GM18519 (cell line): Measurements from ENCODE around the gene VPS4A.

Experiments
- ATAC-seq: cut with Tn5 transposase; IDR thresholded peaks from one replicate; pipeline ENCODE4 v1.9.1; 2021; ENCODE audit warnings: mild to moderate bottlenecking, moderate library complexity; ENCODE audit not compliant: unreplicated experiment, low FRiP score

Gene VPS4A

DNA sequence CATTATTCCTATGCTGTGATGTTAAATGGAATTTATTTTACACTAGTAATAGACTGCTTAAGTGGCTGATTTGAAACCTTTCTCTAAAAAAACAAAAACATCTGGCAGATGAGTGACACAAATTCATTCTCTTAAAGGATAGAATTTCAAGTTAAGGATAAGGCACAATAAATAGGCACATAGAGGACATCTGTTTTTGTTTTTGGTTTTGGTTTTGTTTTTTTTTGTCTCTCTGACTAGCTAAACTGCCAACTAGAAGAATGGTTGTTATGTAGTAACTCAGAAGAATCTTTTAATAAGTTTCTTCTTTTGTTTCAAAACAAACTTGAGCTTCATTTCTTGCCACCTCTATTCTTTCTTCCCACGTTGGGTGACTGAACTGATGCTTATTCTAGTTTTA, 5.1 kb upstream of the VPS4A start:
- ATAC-seq: no peak

DNA sequence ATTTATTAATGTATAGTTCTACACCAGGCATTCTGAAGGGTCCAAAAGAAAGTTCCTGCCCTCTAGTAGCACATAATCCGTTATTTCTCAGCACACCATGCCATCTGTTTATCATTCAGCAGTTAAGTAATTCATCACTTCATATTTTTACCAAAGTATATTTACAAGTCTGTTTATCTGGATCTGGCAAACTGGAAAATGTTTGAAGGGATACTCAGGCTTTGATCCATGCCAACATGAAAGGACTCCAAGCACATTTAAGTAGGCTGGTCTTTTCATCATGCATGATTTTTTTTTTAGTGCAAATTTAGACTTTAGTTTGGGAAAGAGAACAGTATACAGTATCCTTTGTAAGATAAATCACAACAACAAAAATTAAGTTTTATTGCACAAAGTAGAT, 4.1 kb upstream of the VPS4A start:
- ATAC-seq: no peak

DNA sequence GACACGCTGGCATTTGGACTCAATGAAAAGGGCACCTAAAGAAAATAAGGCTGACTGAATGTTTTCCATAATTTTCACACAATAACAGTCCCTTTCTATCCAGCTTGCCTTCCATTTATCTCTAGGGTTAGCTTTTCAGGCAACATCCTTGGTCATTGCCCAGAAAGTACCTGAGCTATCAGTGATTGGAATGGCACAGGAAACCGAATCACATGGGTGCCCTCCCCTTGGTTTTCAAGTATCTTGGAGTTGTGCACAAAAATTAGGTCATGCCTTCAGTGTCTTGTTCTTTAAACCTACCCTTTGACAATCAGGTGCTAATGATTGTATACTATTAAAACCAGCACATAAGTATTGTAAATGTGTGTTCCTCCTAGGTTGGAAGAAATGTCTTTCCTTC, 3.3 kb upstream of the VPS4A start:
- no peak for ATAC-seq

DNA sequence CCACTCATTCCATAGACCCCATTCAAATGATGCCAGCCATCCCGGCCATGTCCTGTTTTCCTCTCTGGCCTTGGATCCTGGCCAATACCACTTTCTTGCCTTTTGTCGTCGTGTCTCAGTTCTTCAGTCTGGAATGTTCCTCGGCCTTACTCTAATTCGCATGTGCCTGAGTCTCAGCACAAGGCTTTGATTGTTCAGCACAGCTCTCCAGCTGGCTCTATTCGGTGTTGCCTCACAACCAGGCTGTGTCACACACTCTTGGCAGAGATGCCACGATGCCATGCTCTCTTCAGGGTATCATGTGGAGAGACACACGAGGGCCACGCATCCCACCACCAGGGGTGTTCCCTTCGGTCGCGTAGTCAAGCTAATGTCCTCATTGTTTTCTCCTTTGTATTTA, 1.8 kb upstream of the VPS4A start:
- no peak for ATAC-seq

DNA sequence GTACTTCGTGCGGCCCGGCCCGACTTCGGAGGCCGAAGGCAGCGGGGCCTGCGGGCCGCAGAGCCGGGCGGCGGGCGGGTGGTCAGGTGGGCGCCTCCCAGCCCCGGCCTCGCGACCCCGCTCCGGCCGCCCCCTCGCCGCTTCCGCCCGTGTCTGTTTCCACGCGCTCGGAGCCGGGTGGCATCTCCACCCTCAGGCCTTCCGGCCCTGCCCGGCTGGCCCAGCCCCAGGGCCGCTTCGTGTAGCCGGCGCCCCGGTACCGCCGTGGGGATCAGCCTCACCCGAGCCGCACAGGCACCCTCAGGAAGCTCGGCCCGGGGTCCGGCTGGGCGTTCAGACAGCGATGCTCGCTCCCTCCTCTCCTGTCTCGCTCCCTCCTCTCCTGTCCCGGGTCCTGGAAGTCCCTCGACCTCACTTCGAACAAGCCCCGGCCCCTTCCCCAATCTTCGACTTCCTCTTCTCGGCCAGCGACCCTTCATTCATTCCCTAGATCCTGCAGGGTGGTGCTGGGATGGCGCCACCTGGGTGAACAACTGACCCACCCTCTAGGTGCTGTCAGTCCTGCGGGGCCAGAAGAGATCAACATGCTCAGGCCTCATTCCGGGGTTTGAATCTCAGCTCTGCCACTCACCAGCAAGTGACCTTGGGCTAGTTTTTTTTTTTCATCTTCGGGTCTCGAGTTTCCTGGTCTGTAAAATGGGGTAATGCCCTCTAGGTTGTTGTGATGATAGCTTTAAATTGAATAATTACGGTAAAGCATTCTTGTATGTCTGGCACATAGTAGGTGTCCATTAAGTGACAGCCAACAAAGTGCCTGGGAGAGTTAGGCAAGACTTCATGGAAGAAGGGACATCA, 610 bp downstream of the VPS4A start:
- ATAC-seq: peak; percentile 29

DNA sequence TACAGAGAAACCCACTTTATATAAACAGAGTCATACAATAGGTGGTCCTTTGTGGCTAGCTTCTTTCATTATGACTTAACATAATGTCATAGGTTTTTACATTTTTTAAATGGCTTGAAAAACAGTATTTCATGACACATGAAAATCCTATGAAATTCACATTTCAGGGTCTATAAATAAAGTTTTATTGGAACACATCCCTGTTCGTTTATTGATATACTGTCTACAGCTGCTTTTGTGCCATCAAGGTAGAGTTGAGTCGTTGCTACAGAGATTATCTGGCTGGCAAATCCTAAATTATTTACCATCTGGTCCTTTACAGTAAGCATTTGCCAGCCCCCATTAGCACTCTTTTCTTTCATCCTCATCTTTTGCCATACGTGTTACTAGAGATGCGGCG, 2.3 kb downstream of the VPS4A start:
- ATAC-seq: no peak

DNA sequence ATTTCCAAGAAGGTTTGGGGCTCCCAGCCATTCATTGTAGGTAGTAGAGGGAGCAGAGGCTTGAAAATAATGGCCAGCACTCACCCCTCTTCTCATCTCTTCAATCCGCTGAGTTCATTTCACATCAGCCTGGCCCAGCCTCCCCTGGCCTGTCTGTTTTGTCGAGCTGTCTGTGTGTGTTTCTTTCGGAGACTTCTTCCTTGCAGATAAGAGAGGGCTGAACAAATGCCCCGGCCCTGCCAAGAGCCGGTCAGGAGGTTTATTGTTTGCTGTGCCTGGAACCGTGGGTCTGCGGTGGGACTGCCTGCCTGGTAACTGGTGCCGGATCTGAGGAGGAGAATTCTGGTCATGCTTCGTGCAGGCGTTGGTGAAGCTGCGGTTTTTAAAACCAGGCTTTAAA, 3.4 kb downstream of the VPS4A start:
- ATAC-seq: no peak

DNA sequence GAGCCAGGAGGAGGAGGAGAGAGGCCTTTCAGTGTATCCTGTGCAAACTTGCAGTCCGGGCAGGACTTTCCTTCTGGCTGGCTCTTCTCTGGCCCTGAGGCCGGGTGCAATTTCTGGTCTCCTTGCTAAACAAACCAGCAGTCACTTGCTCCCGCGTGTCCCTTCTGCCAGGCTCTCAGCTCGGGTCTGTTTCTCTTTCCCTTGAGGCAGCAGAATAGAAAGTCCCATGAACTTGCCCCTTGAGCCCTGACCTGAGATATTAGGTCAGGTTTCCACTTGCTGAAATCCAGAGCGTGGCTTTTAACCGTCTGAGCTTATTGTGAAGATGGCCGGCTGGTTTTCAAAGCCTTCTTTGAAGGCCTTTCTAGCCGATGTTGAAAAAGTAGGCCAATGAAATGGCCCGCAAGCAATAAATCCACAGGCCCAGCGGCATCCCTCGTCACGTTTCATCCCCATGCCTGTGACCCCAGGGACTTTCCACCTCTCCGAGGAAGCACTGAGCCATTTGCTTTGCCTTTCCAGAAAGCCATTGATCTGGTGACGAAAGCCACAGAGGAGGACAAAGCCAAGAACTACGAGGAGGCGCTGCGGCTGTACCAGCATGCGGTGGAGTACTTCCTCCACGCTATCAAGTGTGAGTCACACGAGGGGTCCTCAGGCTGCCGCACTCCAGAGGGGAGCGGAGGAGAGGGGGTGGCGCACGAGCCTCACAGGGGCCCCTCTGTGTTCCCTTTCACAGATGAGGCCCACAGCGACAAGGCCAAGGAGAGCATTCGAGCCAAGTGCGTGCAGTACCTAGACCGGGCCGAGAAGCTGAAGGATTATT, 4.5 kb downstream of the VPS4A start:
- no peak for ATAC-seq

DNA sequence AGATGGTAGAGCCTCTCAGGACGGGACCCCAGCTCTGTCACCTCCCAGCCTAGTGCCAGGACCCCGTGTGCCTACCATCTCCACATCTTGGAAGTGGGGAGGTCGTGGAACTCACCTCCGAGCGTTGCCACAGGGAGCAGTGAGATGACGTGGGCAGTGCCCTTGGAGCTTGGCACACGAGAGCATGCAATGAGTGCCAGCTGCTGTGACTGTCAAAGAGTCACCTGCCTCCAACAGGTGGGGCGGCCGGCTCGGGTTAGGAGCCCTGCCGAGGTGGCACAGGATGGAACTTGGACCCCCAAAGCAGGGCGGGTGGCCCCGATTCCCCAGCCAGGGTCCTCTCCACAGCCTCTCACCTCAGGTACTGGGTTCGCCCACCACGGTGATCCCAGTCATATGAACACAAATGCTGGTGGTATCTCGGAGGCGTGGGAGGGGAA, 5.5 kb downstream of the VPS4A start:
- ATAC-seq: no peak

DNA sequence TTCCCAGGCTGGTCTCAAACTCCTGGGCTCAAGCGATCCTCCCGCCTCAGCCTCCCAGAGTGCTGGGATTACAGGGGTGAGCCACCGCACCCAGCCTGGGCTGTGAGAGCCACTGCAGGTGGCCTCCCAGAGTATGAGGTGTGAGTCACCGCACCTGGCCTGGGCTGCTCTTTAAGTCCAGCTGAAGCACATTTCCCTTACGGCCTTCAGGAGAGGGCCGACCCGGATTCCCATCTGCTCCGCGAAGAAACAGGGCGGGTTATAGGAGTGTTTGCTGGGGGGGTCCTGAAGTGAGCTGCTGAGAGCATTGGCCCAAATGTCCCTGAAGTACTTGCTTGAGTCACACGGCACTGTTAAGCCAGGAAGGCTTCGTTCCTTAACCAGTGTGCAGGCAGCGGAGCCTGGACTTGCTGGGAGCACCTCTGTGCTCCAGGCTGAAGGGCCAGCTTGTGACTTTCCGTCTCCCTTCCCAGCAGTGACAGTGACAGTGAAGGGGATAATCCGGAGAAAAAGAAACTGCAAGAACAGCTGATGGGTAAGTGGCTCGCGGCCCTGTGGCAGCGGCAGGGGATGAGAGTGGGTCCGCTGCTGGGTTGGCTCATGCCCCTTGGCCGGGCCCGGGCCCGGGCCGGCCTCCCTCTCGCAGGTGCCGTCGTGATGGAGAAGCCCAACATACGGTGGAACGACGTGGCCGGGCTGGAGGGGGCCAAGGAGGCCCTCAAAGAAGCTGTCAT, 7.2 kb downstream of the VPS4A start:
- ATAC-seq: no peak

DNA sequence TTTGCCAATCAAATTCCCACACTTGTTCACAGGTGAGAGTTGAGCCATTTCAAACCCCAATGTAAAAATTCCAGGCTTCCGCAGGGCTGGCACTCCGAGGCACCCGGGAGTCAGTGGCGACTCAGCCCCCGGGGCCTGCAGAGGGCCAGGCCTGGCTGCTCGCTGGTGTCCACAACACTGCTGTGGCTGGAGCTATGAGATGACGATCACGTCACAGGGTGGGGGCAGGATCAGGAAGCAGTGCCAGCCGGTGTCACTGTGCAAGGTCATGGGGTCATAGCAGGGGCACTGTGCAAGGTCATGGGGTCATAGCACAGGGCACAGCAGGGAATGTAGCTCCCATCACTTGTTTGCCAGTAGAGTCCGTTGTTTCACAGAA, 7.8 kb downstream of the VPS4A start:
- ATAC-seq: no peak

DNA sequence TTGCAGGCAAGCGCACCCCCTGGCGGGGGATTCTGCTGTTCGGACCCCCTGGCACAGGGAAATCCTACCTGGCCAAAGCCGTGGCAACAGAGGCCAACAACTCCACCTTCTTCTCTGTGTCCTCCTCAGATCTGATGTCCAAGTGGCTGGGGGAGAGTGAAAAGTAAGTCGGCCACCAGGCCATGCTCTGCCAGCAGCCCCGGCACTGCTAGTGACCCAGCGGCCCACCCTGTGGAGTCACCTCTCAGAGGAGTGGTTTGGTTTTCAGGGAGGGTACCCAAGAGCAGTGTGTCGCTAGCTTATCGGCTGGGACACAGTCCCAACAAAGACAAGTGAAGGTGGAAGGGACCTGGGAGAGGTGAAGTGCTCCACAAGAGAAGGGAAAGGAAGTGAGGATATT, 8.2 kb downstream of the VPS4A start:
- ATAC-seq: no peak

DNA sequence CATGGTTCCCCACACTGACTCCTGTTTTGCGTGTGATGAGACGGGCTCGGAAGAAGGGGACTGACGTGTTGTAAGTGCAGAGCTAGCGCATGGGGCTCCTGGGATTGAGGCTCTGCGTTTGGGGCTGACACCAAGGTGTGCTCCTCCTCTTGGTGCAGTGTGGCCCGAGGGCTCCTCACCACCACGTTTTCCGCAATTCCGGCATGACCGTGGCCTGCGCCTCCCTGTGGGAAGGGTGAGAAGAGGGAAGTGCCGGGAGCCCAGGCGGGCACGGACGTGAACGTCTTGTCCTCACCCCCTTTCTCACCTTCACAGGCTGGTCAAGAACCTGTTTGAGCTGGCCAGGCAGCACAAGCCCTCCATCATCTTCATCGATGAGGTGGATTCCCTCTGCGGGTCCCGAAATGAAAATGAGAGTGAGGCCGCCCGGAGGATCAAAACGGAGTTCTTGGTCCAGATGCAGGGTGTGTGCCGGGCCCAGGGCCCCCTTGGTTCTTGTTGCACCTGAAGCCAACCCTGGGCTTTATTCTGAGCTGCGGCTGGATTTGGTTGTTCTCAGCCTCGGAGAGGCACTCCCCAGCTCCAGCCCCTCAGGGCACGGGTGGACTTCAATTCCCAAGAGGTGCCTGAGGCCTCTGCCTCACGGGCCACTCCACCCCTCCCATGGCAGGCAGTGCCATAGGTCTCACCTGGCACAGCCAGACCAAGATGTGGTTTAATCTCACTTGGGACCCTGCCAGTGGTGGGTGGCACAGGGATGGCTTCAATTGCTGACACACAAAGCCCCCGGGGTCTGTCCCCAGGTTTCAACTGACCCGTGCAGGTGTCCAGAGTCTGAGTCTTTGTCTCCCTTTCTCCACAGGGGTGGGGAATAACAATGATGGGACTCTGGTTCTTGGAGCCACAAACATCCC, 8.9 kb downstream of the VPS4A start:
- ATAC-seq: no peak

DNA sequence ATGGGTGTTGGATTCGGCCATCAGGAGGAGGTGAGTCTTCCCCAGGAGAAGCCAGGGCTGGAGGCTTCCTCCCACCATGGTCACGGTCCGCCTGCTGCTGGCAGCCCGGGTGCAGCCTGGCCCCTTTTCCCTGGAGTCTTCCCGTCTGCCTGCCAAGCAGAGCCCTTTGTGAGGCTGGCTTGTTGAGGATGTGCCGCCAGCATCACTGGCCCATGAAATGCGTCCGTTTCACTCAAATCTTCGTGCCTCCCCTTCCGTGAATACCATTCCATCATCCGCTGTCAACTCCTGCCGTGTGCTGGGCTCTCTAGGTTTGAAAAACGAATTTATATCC, 9.6 kb downstream of the VPS4A start:
- no peak for ATAC-seq

DNA sequence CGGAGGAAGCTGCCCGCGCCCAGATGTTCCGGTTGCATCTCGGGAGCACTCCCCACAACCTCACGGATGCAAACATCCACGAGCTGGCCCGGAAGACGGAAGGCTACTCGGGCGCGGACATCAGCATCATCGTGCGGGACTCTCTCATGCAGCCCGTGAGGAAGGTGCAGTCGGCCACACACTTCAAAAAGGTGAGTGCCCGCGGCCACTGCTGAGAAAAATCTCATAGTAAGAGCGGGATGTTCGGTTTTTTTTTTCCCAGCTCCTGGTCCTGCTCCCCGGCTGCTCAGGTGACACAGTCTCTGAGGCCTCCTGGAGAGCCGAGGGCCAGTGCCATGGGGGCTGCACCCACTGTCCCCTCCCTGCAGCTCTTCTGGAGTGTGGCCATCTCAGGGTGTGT, 9.9 kb downstream of the VPS4A start:
- no peak for ATAC-seq

DNA sequence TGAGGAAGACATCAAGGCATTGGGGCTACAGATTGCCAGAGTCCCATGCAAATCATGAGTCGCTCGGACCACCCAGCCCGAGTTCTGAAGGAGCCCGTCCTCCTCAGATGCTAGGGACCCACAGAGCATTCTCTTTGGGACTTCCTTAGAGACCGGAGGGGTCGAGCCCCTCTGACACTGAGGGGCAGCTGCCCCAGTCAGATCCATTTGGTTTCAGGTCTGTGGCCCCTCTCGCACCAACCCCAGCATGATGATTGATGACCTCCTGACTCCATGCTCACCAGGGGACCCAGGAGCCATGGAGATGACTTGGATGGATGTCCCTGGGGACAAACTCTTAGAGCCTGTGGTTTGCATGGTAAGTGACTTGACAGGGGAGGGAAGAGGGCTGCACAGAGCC, 11.2 kb downstream of the VPS4A start:
- ATAC-seq: no peak

DNA sequence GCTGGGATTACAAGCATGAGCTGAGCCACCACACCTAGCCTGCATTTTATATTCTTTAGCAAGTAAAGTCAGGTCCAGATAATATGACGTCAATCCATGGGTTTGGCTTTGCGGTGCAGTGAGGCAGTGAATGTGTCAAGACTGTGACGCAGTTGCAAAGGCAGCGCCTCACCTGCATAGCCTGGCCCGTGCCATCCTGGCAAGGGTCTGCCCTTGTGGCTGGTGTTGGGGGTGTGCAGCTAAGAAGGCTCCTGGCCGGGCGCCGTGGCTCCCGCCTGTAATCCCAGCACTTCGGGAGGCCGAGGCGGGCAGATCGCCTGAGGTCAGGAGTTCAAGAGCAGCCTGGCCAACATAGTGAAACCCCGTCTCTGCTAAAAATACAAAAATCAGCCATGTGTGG, 12.3 kb downstream of the VPS4A start:
- ATAC-seq: no peak

DNA sequence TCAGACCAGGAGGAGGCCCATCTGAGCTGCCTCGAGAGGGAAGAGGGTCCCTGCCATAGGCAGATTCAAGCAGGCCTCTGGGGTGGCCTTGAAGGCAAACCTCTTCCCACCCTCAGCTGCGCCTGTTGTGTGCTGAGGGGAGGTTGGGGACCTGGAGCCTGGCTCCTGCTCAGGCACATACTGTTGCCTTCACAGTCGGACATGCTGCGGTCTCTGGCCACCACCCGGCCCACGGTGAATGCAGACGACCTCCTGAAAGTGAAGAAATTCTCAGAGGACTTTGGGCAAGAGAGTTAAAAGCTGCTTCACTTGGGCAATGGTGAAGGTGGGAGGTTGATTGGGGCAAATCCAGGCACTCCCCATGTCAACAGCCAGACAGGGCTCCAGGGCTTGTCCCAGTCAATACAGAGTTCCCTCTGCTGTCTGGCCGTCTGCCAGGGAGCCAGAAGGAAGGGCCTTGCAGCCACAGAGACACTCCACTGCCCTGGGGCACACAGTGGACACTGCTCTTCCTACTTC, 12.9 kb downstream of the VPS4A start:
- no peak for ATAC-seq

DNA sequence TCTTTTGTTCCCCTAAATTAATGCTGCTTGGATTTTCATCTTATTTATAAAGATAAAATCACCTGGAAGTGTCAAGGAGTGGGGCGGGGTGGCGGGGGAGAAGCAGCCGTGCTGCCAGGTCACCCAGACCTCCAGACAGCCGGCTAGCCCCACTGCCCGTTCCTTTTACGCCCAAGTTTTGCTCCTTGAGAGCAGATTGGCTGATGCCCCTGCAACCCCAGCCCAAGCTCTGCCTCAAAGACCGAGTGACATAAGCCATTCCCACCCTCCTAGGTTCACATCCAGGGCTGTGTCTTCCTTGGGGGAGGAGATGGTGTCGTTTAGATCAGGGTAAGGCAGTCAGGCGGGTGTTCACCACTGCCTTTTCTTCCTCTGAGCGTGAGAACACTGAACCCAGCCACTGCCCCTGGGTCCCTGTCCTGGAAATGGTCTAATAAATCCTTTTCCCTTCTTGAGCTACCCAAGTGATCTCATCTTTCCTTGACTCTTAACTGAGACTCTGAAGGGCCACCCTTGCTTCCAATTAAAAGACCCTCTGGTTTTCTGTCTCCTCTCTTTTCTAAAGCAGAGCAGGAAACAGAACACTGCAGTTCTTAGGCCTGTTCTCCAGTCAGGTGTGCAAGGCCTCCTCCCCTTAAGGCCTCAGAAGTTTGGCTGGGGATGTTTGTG, 13.6 kb downstream of the VPS4A start:
- no peak for ATAC-seq

DNA sequence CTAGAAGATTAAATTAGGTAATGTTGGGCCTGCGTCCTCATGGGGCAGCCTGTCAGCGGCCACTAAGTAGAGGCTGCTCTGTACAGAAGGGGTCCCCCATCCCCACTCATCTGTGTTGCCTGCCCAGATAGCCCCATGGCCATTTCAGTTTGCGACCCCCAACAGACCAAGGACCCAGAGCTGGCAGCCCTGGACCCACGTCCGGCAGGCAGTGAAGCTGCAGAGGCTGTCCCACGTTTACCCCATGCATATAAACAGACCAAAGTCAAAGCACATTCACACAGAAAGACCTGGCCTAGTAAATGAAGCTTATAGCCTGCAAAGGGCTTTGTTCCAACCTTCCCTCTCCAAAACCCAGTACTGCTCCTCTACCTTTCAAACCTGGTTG, 14.6 kb downstream of the VPS4A start:
- ATAC-seq: no peak
